Activated CD8-positive, alpha-beta memory T cell treated with anti-CD3 and anti-CD28 coated beads for 1 hour (primary cell): ENCODE results near the gene MAP4.
"Not testable (repeated sequence)": the region's sequence is repeated elsewhere in the genome, so short reads cannot be mapped to it uniquely, and the experiment has no call there.

ENCODE experiments used
- DNase-seq, 2 donors: peaks; one replicate each; pipeline ENCODE4 v3.0.0-alpha.2; 2020; ENCODE audit warnings: low read depth in 1 of 2; ENCODE audit errors: extremely low read depth in 1 of 2

Gene MAP4, protein sequence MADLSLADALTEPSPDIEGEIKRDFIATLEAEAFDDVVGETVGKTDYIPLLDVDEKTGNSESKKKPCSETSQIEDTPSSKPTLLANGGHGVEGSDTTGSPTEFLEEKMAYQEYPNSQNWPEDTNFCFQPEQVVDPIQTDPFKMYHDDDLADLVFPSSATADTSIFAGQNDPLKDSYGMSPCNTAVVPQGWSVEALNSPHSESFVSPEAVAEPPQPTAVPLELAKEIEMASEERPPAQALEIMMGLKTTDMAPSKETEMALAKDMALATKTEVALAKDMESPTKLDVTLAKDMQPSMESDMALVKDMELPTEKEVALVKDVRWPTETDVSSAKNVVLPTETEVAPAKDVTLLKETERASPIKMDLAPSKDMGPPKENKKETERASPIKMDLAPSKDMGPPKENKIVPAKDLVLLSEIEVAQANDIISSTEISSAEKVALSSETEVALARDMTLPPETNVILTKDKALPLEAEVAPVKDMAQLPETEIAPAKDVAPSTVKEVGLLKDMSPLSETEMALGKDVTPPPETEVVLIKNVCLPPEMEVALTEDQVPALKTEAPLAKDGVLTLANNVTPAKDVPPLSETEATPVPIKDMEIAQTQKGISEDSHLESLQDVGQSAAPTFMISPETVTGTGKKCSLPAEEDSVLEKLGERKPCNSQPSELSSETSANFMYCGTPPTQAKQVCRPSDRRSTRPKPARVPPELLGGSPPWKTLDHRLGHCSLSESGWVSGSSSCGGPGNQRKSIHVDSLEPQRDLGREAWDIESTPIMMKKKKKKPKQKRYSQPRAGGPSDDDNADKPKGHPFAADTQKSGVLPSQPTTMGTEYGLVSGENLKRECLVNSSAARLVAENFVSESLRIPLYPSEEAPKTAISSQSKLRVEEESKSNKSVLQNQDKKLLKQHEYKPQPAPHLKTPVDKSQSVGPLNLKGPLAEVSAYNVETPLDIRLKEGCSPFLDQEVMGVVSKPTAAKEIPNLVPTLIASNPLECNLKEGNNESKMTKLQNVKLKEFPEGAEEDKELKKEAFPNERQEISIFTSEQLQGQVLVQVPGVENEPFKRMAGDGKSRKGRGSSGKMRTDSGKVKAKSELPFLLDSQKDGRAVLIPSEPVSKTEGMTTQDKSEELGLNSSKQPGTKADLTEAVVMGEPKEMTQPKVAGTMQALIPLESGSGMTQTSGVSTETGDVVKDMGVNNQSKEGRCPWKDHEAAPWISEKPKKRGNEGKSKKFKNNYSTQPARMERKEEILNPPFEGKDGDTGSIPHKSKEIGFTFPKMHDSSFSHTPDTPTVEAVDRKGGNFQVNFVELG (N-terminal part only)

DNA sequence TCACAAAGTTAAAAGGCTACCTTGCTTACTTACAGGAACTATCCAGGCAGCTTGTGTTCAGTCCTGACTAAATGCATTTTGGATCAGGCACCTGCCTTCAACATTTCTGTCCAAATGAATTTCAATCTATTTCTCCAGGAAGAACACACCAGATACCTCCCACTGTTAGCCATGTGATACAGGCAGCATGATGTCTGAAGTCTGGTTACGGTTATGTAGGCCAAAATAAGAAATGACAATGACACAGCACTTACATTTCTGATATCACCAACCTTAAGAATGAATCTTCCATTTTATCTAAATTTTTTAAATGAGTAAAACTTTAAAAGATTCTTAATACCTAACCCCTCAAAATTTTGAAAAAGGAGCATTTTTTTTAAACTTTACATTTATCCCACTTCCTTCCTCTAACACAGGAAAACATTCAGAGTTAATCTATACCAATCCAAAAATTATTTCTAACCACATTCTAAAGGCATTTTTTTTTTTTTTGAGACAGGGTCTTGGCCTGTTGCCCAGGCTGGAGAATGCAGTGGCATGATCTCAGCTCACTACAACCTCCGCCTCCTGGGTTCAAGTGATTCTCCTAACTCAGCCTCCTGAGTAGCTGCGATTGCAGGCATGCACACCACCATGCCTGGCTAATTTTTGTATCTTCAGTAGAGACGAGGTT, at the start of gene MAP4:
TSS of gene MAP4 (minus strand) at position 116 of the 673 bp plus-strand sequence. CDS start 17,556 bp downstream, outside the sequence.
- no peak for DNase-seq

DNA sequence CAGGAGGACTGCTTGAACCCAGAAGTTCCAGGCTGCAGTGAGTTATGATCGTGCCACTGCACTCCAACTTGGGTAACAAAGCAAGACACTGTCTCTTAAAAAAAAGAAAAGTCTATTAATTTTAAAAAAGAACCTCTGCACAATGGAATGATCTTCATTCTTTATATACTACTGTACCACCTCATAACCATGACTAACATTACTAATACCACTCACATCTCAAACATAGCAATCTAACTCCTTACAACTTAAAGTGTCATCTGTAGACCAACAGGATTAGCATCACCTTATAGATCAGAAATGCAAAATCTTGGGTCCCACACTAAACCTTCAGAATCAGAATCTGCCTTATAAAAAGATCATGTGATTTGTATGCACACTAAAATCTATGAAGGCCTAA, 48.8 kb upstream of the MAP4 start:
- DNase-seq, result no peak

DNA sequence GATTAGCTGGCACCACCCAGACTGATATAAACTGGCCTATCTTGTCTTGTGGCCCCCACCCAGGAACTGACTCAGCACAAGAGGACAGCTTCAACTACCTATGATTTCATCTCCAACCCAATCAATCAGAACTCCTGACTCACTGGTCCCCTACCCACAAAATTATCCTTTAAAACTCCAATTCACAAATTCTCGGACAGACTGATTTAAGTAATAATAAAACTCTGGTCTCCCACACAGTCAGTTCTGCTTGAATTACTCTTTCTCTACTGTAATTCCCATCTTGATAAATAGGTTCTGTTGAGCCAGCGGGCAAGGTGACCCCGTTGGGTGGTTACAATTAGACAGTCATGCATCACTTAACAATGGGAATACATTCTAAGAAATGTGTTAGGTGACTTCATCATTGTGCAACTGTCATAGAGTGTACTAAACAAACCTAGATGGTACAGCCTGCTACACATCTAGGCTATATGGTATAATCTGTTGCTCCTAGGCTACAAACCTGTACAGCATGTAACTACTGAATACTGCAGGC, 48.1 kb upstream of the MAP4 start:
- no peak for DNase-seq

DNA sequence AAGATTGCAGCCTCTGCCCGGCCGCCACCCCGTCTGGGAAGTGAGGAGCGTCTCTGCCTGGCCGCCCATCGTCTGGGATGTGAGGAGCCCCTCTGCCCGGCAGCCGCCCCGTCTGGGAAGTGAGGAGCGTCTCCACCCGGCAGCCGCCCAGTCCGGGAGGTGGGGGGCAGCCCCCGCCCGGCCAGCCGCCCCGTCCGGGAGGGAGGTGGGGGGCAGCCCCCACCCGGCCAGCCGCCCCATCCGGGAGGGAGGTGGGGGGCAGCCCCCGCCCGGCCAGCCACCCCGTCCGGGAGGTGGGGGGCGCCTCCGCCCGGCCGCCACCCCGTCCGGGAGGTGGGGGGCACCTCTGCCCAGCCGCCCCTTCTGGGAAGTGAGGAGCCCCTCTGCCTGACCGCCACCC, 45.4 kb upstream of the MAP4 start:
- DNase-seq, result not testable (repeated sequence)

DNA sequence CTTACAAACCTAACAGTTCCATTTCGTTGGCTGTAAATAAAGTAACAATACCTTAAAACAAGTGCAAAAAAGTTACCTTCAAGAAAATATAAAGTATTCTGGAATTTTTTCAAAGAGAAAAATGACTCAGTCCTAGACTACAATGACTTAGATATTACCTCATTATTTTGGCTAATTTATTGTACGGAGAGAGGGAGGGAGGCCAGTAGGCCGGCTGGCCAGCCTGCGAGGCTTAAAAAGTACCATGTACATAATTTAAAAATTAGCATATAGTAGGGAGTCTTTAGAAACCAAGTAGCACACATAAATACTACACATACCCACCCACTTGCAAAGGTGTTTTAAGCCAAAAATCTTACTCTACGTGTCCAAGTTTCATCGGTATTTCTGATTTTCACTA, 41.9 kb upstream of the MAP4 start:
- DNase-seq, result no peak

DNA sequence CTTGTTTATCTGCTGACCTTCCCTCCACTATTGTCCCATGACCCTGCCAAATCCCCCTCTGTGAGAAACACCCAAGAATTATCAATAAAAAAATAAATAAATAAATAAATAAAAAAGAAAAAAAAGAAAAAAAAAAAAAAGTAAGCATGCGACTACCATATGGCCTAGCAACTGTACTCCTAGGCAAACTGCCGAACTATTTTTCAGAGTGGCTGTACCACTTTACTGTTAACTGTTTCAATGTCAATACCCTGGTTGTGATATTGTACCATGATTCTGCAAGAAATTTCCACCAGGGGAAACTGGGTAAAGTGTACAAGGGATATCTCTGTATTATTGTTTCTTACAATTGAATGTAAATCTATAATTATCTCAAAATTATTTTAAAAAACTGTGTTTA, 41.3 kb upstream of the MAP4 start:
- no peak for DNase-seq

DNA sequence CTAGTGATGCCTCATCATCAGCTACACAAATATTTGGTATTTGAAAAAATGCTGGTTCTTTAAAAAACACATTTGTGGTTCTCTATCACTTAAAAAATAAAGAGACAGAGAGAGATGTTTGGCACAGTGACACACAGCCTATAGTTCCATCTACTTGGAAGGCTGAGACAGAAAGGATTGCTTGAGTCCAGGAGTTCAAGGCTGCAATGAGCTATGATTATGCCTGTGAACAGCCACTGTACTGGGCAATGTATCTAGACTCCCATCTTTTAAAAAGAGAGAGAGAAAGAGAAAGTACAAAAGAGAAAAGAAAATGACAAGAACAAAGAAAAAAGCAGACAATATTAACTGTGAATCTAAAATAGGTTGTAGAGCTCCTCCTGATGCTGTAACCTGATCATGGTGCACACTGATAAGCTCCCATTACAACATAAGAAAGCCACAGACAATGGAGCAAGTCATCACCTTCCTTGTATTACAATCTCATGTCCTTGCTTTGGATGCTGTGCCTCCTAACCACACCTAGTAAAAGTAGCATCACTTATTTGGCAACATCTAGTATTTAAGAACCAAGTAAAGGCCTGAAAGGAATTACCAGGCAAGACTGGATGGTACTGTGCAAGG, 31.7 kb upstream of the MAP4 start:
- DNase-seq, result no peak

DNA sequence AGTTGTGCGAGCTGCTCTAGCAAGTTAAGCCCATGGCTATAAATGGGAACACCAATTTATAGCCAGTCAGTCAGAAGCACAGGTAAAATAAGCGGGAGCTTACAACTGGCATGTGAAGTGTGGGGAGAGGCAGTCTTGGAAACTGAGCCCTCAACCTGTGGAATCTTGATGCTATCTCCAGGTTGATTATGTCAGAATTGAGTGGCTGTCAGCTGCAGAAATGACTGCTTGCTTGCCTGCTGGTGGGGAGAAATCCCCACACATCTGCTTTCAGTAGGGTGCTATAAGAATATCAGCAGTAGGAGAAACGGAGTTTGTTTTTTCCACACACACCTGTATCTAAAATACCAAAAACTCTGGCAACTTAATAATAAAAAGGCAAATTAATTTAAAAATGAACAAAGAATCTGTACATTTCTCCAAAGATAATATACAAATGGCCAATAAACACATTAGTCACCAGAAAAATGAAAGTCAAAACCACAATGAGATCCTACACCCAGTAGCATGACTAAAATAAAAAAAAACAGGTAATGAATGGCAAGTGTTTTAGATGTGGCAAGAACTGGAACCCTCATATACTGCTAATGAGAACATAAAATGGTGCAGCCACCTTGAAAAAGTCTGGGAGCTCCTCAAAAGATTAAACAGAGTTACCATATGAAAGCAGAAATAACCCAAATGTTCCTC, 26.0 kb upstream of the MAP4 start:
- no peak for DNase-seq

DNA sequence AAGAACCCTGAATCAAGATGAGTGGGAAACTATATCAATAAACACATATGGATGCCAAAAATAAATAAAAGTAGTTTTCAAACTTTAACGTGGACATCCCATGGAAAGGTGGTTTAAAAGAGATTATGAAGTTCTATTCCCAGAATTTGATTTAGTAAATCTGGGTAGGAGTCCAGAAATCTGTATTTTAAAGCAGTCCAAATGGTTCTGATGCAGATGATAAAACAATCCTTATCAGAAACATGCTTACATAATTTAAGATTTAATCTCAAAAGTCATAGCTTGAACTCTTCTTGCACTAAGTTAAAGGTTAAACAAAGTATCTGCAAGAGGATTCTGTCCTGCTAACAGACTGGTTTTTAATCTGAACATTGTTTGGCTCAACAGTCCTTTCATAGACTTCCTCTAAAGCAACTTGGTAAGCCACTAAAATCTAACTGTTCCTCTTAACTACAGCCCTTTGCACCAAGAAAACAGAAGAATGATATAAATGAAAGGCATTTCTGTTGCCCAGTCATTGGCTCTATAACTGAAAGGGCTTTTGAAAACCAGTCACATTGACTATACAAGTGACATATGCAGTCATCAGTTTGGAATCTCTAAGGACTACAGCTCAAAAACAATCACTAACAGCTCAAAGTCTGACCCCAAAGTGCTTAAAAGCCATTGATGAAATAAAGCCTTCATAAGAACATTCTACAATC, 23.4 kb upstream of the MAP4 start:
- DNase-seq, result no peak

DNA sequence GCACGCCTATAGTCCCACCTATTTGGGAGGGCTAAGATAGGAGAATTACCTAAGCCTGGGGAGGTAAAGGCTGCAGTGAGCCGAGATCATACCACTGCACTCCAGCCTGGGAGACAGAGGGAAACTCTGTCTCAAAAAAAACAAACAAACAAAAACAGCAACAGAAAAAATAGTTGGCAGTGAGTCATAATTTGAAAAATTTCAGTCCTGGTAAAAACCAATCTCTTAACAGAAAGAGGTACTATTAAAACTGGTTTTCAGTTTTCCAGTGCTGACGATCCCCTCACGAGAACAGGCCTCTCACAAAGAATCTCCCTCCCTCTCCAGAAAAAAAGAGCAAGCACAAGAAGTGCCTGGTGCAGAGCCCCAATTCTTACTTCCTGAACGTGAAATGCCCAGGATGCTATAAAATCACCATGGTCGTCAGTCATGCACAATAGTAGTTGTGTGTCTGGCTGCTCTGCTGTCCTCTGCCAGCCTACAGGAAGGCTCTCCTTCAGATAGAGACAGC, 22.8 kb upstream of the MAP4 start:
- DNase-seq, result no peak

DNA sequence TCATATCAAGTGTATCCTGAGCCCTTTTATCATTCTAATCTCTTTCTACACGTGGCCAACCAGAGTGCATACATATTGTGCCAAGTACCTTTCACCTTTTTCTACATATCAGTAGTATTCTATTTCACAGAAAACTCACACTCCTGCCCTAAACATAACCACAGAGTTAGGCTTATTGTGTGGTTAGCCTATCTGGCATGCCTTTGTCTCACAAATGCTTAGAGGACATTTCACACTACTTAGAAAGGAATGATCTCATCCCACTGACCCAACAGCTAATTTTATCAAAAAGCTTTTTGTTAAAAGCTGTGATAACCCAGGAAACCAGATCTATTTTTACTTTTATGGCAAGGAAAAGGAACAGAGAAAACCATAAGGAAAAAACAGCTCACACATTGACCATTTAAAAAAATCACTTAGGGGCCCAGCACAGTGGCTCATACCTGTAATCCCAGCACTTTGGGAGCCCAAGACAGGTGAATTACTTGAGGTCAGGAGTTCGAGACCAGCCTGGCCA, 17.8 kb upstream of the MAP4 start:
- DNase-seq, result no peak

DNA sequence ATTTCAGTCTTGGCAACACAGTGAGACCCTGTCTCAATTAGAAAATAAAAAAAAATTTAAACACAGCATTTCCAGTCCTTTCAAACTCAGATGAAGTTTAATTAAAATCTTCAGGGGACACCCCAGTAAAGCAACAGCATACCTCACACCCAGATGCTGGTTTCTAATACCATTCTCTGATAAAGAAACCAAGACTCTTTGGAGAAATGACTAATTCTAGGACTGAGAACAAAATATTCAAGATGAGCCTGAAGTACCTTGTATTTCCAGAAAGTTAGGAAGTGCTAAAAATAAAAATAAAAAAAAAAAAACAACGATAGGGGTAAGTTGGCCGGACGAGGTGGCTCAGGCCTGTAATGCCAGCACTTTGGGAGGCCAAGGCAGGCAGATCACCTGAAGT, 14.0 kb upstream of the MAP4 start:
- no peak for DNase-seq

DNA sequence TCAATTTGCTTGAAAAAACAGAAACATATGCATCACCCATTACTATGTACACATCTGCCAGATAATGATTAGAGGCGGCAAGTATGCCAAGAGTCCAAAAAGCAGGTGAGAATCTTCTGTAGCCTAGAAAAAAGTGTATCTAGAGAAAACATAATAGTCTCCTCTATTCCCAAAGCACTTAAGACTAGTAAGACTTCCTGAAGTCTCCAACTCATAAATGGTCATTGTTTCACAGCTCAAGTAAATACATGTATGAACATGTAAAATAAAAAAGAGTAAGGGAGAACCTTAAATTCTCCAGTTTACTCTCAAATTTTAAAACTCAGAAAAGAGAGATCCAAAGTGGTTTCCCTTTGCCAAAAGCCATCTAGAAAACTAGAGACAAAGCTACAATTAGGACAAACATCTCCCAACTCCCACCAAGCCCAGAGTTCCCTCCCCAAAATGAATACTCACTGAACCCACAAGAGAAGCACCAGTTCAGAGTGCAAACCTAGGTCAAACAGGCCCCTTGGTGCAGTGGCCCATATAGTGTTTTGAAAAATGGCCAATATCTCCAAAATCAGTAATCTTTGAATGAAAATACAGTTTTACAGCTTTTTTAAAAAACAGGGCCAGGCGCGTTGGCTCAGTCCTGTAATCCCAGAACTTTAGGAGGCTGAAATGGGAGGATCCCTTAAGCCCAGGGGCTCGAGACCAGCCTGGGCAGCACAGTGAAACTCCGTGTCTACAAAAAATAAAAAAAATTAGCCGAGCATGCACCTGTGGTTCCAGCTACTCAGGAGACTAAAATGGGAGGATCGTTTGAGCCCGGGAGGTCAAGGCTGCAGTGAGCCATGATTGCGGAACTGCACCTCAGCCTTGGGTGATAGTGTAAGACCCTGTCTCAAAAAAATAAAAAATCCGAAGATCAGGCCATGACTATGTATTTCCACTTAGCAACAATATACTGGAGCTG, 11.0 kb upstream of the MAP4 start:
- no peak for DNase-seq

DNA sequence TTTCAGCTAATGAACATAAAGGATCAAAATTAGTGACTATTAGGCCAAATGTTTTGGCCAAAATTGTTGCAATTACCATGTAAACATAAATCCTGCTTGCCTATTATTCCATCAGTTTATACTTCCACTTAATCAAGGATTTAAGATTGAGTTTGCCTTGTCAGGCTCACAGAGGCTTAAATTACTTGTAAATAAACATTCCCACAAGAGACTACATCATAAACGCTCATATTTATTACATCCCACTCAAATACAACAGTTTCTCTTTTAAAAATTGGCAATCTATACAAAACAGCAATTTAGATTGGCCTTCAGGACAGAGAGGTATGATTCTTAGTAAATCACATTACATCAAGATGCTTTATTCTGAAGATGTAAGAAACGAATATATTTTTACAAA, 9.9 kb upstream of the MAP4 start:
- no peak for DNase-seq

DNA sequence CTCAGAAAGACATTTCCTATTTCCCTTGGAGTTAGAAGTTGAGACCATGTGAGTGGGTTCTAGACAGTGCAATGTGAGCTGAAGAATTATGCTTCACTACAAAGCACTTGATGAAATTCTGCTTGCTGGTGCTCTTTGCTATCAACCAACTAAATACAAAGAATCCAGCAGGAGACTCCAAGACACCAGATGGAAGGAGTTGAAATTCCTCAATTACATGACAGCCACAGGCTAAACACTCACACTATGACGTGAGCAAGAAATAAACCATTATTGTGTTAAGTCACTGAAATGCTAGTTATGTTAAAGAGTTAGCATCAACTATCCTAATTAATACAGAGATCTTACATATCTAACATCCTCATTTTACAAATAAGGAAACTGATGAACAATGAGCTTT, 8.2 kb upstream of the MAP4 start:
- no peak for DNase-seq

DNA sequence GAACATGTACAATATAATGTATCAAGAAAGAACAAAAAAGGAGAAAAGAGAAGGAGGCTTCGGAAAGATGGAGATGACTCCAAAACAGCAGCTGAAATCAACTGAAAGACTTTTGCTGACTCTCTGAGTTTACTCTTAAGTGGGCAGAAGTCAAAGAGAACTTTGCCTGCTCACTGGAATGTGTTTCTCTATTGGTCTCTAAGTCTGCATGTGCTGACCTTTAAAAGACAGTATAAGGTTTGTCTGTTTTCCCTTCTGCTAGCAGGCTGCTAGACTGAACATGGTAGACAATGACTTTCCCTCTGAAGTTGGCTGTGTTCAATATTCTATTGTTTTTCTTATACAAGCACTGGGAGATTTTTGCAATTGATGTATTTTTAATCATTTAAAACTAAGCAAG, 7.2 kb upstream of the MAP4 start:
- no peak for DNase-seq

DNA sequence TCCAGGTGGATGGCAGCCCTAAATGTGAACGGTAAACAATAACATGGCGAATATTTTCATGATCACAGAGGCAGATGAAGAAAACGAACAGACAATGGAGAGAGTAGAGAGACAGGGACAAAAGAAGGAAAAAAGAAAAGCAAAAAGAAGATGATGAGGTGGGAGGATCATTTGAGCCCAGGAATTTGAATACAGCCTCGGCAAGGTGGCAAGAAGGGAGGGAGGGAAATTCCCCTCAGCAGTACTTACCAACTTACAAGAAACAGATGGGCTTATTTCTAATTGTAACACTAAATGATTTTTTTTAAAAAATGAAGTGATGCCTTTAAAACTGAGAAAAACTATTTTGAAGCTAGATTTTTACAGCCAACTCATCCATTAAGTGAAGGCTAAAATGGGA, 6.0 kb upstream of the MAP4 start:
- no peak for DNase-seq
